OCI-LY7 (cell line): ENCODE data around the gene TIMD4. TPM values are rescaled to one million over a fixed set of nuclear protein-coding genes. Genes with fewer than 3 reads are reported as not detected.

Source experiments
- BruUV-seq: library from RNA; stranded (reverse); fragments of 400-500 nt; replicated peaks from 2 replicates; lab custom pipeline; 2021; lab: Mats Ljungman, UMichigan
- CTCF ChIA-PET: fragments of 300-600 bp; sonication (Branson Sonifier 250); formaldehyde crosslinking; loops from one replicate; lab custom pipeline; 2022; ENCODE audit warnings: antibody characterized with exemption; ENCODE audit not compliant: unreplicated experiment; lab: Charles Lee
- POLR2A ChIA-PET: fragments of 300-600 bp; sonication (Branson Sonifier 250); formaldehyde crosslinking; loops from one replicate; lab custom pipeline; 2022; ENCODE audit warnings: antibody characterized with exemption; lab: Charles Lee
- DNase-seq: peaks from one replicate; pipeline ENCODE4 v3.0.0-alpha.2; 2015; ENCODE audit warnings: low spot score
- H2AFZ ChIP-seq: fragments of 200-600 bp; sonication (generic), shearing (Covaris generic); 2 replicates; pipeline ENCODE4 v1.6.1; 2014; ENCODE audit warnings: mild to moderate bottlenecking, antibody characterized with exemption, low read length, moderate library complexity
- H3K27ac ChIP-seq: fragments of 200-600 bp; sonication (generic); 2 replicates; pipeline ENCODE4 v1.5.1; 2014; ENCODE audit warnings: mixed run types, low read depth, mild to moderate bottlenecking, moderate library complexity, low read length, inconsistent platforms; ENCODE audit not compliant: poor library complexity, severe bottlenecking
- H3K36me3 ChIP-seq: fragments of 200-600 bp; sonication (generic); 2 replicates; pipeline ENCODE4 v1.6.1; 2014; ENCODE audit warnings: mild to moderate bottlenecking, antibody characterized with exemption, low read length, moderate library complexity, mixed read lengths; ENCODE audit not compliant: insufficient read depth
- H3K4me1 ChIP-seq: fragments of 200-600 bp; sonication (generic); 2 replicates; pipeline ENCODE4 v1.5.1; 2014; ENCODE audit warnings: mild to moderate bottlenecking, low read length; ENCODE audit not compliant: insufficient read depth, poor library complexity, severe bottlenecking
- H3K4me2 ChIP-seq: fragments of 200-600 bp; sonication (generic); 2 replicates; pipeline ENCODE4 v1.6.1; 2014; ENCODE audit warnings: mild to moderate bottlenecking, low read length
- H3K4me3 ChIP-seq: fragments of 200-600 bp; sonication (generic); 2 replicates; pipeline ENCODE4 v1.5.1; 2014; ENCODE audit warnings: mild to moderate bottlenecking, low read depth, low read length; ENCODE audit not compliant: poor library complexity, severe bottlenecking
- H3K79me2 ChIP-seq: fragments of 200-600 bp; sonication (generic); 2 replicates; pipeline ENCODE4 v1.6.1; 2016; ENCODE audit warnings: low read depth, mild to moderate bottlenecking, low read length, moderate library complexity, mixed read lengths; ENCODE audit not compliant: insufficient read depth
- H3K9me2 ChIP-seq: fragments of 200-600 bp; sonication (generic); 2 replicates; pipeline ENCODE4 v1.6.1; 2016; ENCODE audit warnings: mild to moderate bottlenecking, low read length, mixed read lengths; ENCODE audit not compliant: insufficient read depth
- H3K9me3 ChIP-seq: fragments of 200-600 bp; sonication (generic); 2 replicates; pipeline ENCODE4 v1.6.1; 2014; ENCODE audit warnings: mild to moderate bottlenecking, mixed run types, low read length, mixed read lengths
- H4K20me1 ChIP-seq: fragments of 200-600 bp; sonication (generic); 2 replicates; pipeline ENCODE4 v1.6.1; 2014; ENCODE audit warnings: mild to moderate bottlenecking, antibody characterized with exemption, low read length, moderate library complexity, mixed read lengths; ENCODE audit not compliant: insufficient read depth
- EZH2phosphoT487 ChIP-seq: fragments of 200-600 bp; sonication (generic); IDR thresholded peaks from 2 replicates; pipeline ENCODE4 v1.6.1; 2018; ENCODE audit warnings: low read depth, borderline replicate concordance, mild to moderate bottlenecking, mixed run types, antibody characterized with exemption, low read length, moderate library complexity, mixed read lengths
- intact Hi-C: fragments of 100-400 bp; cut with micrococcal nuclease; formaldehyde crosslinking; loops from one replicate; pipeline ENCODE4 v1.10.0; 2022; ENCODE audit not compliant: unreplicated experiment
- total RNA-seq, 2 experiments: library from RNA; depleted of rRNA in 1 of 2; stranded (reverse); fragments of >200 nt in 1 of 2; shearing (Covaris generic) in 1 of 2; gene quantifications; 2 replicates each; pipeline ENCODE4 v1.2.3, GENCODE V29; 2014 to 2022
- TF ChIP-seq, protein P1 (sequence below): fragments of 200-600 bp; sonication (generic); conservative IDR thresholded peaks from 2 replicates; pipeline ENCODE4 v1.5.1; 2014; ENCODE audit warnings: mild to moderate bottlenecking, antibody characterized with exemption, low read length, moderate library complexity, mixed read lengths

Gene TIMD4
- total RNA-seq, 2 experiments from 2014 or later: 1.1 to 1.3 TPM

DNA sequence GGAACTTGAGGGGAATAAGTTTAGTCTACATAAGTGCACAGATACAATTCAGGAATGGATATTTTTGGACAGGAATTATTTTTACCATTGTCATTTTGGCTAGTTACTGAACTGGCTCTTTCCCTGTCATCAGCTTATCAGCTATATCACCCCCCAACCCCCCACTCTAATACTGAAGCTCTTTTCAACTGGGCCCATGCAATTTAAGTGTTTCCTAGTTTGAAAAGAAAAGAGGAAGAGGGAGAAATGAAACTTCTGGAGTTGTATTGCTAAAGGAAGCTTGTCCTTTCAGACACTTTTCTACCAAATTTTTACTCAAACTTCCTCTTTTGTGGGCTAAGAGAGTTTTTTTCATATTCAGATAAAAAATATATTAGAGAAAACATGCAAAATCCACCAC is 18.5 kb upstream of the TIMD4 start:
- H3K4me3 ChIP-seq: peak overlapping the region; percentile 49
- TF ChIP-seq, protein P1, sequence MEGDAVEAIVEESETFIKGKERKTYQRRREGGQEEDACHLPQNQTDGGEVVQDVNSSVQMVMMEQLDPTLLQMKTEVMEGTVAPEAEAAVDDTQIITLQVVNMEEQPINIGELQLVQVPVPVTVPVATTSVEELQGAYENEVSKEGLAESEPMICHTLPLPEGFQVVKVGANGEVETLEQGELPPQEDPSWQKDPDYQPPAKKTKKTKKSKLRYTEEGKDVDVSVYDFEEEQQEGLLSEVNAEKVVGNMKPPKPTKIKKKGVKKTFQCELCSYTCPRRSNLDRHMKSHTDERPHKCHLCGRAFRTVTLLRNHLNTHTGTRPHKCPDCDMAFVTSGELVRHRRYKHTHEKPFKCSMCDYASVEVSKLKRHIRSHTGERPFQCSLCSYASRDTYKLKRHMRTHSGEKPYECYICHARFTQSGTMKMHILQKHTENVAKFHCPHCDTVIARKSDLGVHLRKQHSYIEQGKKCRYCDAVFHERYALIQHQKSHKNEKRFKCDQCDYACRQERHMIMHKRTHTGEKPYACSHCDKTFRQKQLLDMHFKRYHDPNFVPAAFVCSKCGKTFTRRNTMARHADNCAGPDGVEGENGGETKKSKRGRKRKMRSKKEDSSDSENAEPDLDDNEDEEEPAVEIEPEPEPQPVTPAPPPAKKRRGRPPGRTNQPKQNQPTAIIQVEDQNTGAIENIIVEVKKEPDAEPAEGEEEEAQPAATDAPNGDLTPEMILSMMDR: no peak
- TF ChIP-seq EZH2phosphoT487: no peak
- intact Hi-C loops: loop anchor here (2.0 kb wide), 4 partner anchors 43 to 289 kb away; partner anchors contain the start of gene HAVCR2
- no peaks in the 10 kb centered on the region for H4K20me1 ChIP-seq
- no peaks in the 10 kb centered on the region for H3K9me2 ChIP-seq
- peaks cover 43% of the 10 kb centered on the region for H3K36me3 ChIP-seq
- peaks cover 20% of the 10 kb centered on the region; the same call in 1 of the 2 replicates for H3K79me2 ChIP-seq
- peak overlapping the region; percentile 60 for H3K4me2 ChIP-seq
- no peak overlapping the region; the same call in 1 of the 2 replicates for H2AFZ ChIP-seq
- BruUV-seq: no TSS peak
- peak; percentile 61 for DNase-seq
- POLR2A ChIA-PET: interaction anchor here (0.6 to 1.5 kb wide), 9 partner anchors 20 to 102 kb away, joined by 3 to 5 read pairs (median 4); no protein-coding TSS in a partner anchor
- CTCF ChIA-PET: no interaction called here
- peaks cover 69% of the 10 kb centered on the region for H3K4me1 ChIP-seq
- peak overlapping the region; percentile 95 for H3K27ac ChIP-seq
- H3K9me3 ChIP-seq: peaks cover 19% of the 10 kb centered on the region; the same call in 1 of the 2 replicates

- no TSS peak for BruUV-seq
- Histone ChIP-seq H3K9me2 (no peaks in the 10 kb centered on the region), H3K4me2 (peak overlapping the region; percentile 44), H2AFZ (peak overlapping the region; percentile 70; the same call in 1 of the 2 replicates), H3K4me3 (peak overlapping the region; percentile 10), H3K36me3 (no peaks in the 10 kb centered on the region), H4K20me1 (no peaks in the 10 kb centered on the region), H3K9me3 (peaks cover 8% of the 10 kb centered on the region; the same call in 1 of the 2 replicates), H3K79me2 (peaks cover 14% of the 10 kb centered on the region; the same call in 1 of the 2 replicates), H3K4me1 (peaks cover 76% of the 10 kb centered on the region), H3K27ac (peak overlapping the region; percentile 41)
- no peak for TF ChIP-seq EZH2phosphoT487
- TF ChIP-seq, protein P1: no peak
- peak; percentile 45 for DNase-seq
- CTCF ChIA-PET: no interaction called here
- POLR2A ChIA-PET: interaction anchor here (0.7 to 1.6 kb wide), 4 partner anchors 19 to 52 kb away, joined by 3 to 9 read pairs (median 4); no protein-coding TSS in a partner anchor
- intact Hi-C loops: no loop called here
Measured at GRCh38 chr5:156974328-156974727, 11.3 kb upstream of the TIMD4 start.
